ENCODE data around the gene PROKR2. TPM values are rescaled to one million over a fixed set of nuclear protein-coding genes. Genes with fewer than 3 reads are reported as not detected.

PROKR2 gene
- total and polyA plus RNA-seq, 2 of the 8 experiments (the other 6 are each of a cell fraction or from before 2014, with no cell fraction given): 3.3 to 7.7 TPM

DNA sequence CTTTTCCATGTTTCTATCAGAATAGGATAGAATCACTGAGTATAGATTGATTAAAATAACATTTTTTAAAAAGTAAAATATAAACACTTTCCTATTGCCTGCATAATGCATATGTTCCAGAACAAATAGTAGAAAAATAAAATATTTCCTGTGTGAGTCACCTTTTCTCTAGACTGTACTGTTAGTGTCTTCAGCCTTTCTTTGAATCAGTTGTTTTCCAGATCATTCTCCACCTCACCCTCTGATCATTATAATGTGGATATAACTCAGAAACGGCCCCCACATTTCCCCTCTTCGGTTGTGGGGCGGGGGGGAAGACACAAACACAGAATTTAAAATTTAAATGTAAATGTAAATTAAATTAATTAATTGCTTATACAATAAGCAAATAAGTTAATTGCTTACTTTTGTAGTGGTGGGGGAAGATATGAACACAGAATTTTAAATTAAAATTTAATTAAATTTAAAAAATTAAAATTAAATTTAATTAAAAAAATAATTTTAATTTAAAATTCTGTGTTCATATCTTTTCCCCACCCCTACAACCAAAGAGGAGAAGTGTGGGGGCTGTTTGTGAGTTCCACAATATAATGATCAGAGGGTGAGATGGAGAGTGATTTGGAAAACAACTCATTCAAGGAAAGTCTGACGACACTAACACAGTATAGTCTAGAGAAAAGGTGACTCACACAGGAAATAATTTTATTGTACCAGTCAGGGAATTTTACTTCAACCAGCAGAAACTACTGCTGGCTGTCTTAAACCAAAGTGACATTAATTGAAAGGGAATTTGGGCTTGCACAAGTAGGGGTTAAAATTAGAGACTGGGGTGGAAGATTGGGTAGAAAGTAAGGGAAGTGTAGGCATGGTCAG, 37.1 kb upstream of the PROKR2 start (continued):
- TF ChIP-seq, protein P1, sequence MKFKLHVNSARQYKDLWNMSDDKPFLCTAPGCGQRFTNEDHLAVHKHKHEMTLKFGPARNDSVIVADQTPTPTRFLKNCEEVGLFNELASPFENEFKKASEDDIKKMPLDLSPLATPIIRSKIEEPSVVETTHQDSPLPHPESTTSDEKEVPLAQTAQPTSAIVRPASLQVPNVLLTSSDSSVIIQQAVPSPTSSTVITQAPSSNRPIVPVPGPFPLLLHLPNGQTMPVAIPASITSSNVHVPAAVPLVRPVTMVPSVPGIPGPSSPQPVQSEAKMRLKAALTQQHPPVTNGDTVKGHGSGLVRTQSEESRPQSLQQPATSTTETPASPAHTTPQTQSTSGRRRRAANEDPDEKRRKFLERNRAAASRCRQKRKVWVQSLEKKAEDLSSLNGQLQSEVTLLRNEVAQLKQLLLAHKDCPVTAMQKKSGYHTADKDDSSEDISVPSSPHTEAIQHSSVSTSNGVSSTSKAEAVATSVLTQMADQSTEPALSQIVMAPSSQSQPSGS (IDR thresholded peaks at IDR 0.05; ENCODE audit: low read length): no peak
- TF ChIP-seq SP4 (IDR thresholded peaks at IDR 0.05; ENCODE audit: low read length) (no peak), EZH2 (IDR thresholded peaks at IDR 0.05; ENCODE audit: low read depth, low read length, severe bottlenecking) (no peak), FOSL1 (IDR thresholded peaks at IDR 0.05; ENCODE audit: insufficient read depth, low read depth, low read length) (no peak), HDAC2 (IDR thresholded peaks at IDR 0.05; ENCODE audit: borderline replicate concordance in 1 of 2, low read depth in 2 of 2, low read length in 2 of 2) (no peak), TAF7 (optimal IDR thresholded peaks at IDR 0.05; ENCODE audit: borderline replicate concordance, low read depth, low read length) (no peak)

Data from H1 (cell line).